Cardiac muscle cell (in vitro differentiated cells and primary cell): ENCODE measurements around the gene ITPKA. TPM values are rescaled to one million over a fixed set of nuclear protein-coding genes. Genes with fewer than 3 reads are reported as not detected.

Source experiments
- DNase-seq, 2 donors: peaks; one replicate each; pipeline versions ENCODE4 v3.0.0 to v3.0.0-alpha.2; 2010 to 2017; ENCODE audit warnings: low read depth in 1 of 2, low spot score in 1 of 2
- H3K27ac ChIP-seq: fragments of 200-600 bp; sonication (generic); 2 replicates; pipeline ENCODE4 v1.5.1; 2016
- H3K27me3 ChIP-seq: fragments of 200-600 bp; sonication (generic); 2 replicates; pipeline ENCODE4 v1.6.0; 2016; ENCODE audit warnings: control low read depth
- H3K36me3 ChIP-seq: fragments of 200-600 bp; sonication (generic); 2 replicates; pipeline ENCODE4 v1.5.1; 2016; ENCODE audit warnings: control low read depth
- H3K4me1 ChIP-seq: fragments of 200-600 bp; sonication (generic); 2 replicates; pipeline ENCODE4 v1.8.1; 2017; ENCODE audit warnings: low read depth, mild to moderate bottlenecking, mixed run types
- H3K4me3 ChIP-seq: fragments of 200-600 bp; sonication (generic); 2 replicates; pipeline ENCODE4 v1.5.1; 2016; ENCODE audit warnings: mild to moderate bottlenecking
- H3K9me3 ChIP-seq: fragments of 200-600 bp; sonication (generic); 2 replicates; pipeline ENCODE4 v1.5.1; 2017; ENCODE audit warnings: low read depth, mild to moderate bottlenecking, control low read depth
- CTCF ChIP-seq: IDR thresholded peaks from 2 replicates; pipeline ENCODE4 v1.5.1; 2012; ENCODE audit warnings: low read depth, mild to moderate bottlenecking, low read length
- polyA plus RNA-seq: library from polyadenylated mRNA; unstranded; fragments of >200 nt; fragmentation: Nextera tagmentation; extraction: Ambion mirVana; gene quantifications from 2 replicates; pipeline ENCODE4 v1.2.1, GENCODE V29; 2016
- total RNA-seq: library from RNA; depleted of rRNA; stranded (reverse); fragments of >200 nt; gene quantifications from 2 replicates; pipeline ENCODE4 v1.2.3, GENCODE V29; 2016

Gene ITPKA
- total and polyA plus RNA-seq, 2 experiments from 2014 or later, result 6.0 to 6.4 TPM

GRCh38 chr15:41494922-41495735, 1.5 kb downstream of the ITPKA start:
- Histone ChIP-seq H3K9me3 (no peaks in the 10 kb centered on the region), H3K27ac (no peak overlapping the region), H3K4me1 (peaks cover 5% of the 10 kb centered on the region), H3K27me3 (peaks cover 85% of the 10 kb centered on the region), H3K4me3 (peak overlapping the region; percentile 47), H3K36me3 (no peaks in the 10 kb centered on the region)
- no peak for TF ChIP-seq CTCF
- DNase-seq, result peak in 1 of 2 donors; percentile 25

GRCh38 chr15:41495736-41496599, 2.3 kb downstream of the ITPKA start:
- H3K27me3 ChIP-seq, result peaks cover 86% of the 10 kb centered on the region
- no peak overlapping the region for H3K4me3 ChIP-seq
- peak in 1 of 2 donors; percentile 55 for DNase-seq
- H3K36me3 ChIP-seq, result no peaks in the 10 kb centered on the region
- no peaks in the 10 kb centered on the region for H3K9me3 ChIP-seq
- no peak for TF ChIP-seq CTCF
- no peak overlapping the region for H3K27ac ChIP-seq
- H3K4me1 ChIP-seq, result peaks cover 5% of the 10 kb centered on the region

GRCh38 chr15:41498657-41499056, 5.0 kb downstream of the ITPKA start:
- TF ChIP-seq CTCF, result no peak
- H3K27ac ChIP-seq, result no peak overlapping the region
- H3K36me3 ChIP-seq, result no peaks in the 10 kb centered on the region
- H3K4me1 ChIP-seq, result no peaks in the 10 kb centered on the region
- H3K4me3 ChIP-seq, result no peak overlapping the region
- H3K9me3 ChIP-seq, result no peaks in the 10 kb centered on the region
- no peak for DNase-seq
- peaks cover 100% of the 10 kb centered on the region for H3K27me3 ChIP-seq

- Histone ChIP-seq H3K27me3 (peaks cover 100% of the 10 kb centered on the region), H3K36me3 (no peaks in the 10 kb centered on the region), H3K4me1 (no peaks in the 10 kb centered on the region), H3K4me3 (no peak overlapping the region), H3K27ac (no peak overlapping the region), H3K9me3 (no peaks in the 10 kb centered on the region)
- DNase-seq, result no peak
- no peak for TF ChIP-seq CTCF
These were observed 5.6 kb downstream of the ITPKA start for GRCh38 chr15:41499109-41499851.

GRCh38 chr15:41501191-41501917, 7.7 kb downstream of the ITPKA start:
- Histone ChIP-seq H3K4me3 (peak overlapping the region; percentile 6), H3K9me3 (no peaks in the 10 kb centered on the region), H3K4me1 (no peaks in the 10 kb centered on the region), H3K36me3 (no peaks in the 10 kb centered on the region), H3K27ac (no peak overlapping the region), H3K27me3 (peaks cover 100% of the 10 kb centered on the region)
- TF ChIP-seq CTCF, result no peak
- peak in 1 of 2 donors; percentile 47 for DNase-seq
